ENCODE results near the gene CARM1.
"Not testable (repeated sequence)": the region's sequence is repeated elsewhere in the genome, so short reads cannot be mapped to it uniquely, and the experiment has no call there.

CARM1 gene

DNA sequence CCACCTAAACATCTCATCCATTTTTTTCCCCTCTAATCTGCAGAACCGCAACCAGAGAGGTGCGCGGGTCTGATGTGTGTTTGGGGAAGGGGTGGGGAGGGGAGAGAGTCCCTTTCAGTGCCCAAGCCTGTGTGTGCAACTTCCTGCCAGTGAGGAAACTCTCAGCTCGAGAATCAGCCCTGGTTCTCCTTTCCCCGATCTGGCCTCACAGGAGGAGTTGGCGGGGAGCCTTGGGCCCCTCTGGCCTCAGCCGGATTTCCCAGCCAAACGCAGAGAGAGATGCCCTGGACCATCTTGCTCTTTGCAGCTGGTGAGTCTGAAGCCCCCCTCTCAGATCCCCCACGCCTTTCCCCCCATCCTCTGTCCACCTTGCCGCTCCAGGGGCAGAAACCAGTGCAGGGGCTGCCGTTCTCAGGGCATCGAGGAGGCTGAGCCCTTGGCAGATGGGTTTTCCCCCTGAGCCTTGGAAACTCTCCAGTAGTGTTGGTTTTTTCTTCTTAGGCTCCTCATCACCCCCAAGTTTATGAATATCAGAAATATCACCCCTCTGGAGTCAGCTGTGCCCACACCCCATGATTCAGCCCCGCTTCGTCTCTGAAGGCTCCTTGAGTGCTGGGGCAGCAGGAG lies 23.0 kb upstream of the CARM1 start, which contains the start of gene C19orf38:
TSS of gene C19orf38 (plus strand) at position 186 of the 627 bp plus-strand sequence. CDS start at position 280, 94 bp downstream.
- no peak for DNase-seq

DNA sequence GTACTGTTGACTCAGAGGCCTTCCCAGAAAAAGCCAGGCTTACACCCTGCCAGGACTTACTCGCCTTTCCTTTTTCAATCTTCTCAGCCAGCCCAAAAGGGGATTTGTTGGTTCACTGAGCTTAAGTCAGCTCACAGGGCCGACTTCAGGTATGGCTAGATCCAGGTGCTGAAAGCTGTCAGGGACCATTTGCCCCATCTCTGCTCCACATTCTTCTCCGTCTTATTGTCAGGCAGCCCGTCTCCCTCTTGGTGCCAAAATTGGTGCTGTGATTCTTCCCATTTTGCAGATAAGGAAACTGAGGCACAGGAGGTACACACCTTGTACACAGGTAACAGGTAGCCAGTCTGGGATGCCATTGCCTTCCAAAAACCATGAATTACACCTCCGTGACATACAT lies 20.7 kb upstream of the CARM1 start:
- no peak for DNase-seq

DNA sequence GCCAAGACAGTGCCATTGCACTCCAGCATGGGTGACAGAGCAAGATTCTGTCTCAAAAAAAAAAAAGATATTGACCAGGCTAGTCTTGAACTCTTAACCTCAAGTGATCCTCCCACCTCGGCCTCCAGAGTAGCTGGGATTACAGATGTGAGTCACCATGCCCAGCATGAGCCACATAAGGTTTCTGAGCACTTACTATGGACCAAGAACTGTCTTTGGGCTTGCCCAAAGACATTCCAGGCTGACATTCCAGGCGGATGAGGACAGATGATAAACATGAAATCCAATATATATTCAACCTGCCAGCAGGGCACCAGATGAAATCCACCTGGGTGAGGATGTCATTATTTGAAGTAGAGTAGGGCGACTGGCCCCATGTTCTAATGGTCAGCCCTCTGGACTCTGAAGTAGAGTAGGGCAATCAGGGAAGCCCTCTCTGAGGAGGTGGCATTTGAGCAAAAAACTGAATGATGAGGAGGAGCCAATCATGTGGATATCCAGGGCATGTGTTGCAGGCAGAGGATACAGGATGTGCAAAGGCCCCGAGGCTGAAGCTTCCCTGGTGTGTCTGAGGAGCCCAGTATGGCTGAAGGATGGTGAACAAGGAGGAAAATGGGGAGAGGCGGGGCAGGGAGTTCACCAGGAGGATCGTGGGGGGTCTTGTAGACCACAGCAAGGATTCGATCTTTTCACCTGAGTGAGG lies 19.1 kb upstream of the CARM1 start:
- no peak for DNase-seq

DNA sequence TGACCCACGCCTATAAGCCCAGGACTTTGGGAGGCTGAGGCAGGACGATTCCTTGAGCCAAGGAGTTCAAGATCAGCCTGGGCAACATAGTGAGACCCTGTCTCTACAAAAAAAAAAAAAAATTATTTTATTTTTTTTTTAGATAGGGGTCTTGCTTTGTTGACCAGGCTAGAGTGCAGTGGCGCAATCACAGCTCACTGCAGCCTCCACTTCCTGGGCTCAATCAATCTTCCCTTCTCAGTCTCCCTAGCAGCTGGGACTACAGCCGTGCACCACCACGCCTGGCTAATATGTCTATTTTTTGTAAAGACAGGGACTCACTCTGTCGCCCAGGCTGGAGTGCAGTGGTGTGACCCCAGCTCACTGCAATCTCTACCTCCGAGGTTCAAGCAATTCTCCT lies 18.4 kb upstream of the CARM1 start:
- no peak for DNase-seq

DNA sequence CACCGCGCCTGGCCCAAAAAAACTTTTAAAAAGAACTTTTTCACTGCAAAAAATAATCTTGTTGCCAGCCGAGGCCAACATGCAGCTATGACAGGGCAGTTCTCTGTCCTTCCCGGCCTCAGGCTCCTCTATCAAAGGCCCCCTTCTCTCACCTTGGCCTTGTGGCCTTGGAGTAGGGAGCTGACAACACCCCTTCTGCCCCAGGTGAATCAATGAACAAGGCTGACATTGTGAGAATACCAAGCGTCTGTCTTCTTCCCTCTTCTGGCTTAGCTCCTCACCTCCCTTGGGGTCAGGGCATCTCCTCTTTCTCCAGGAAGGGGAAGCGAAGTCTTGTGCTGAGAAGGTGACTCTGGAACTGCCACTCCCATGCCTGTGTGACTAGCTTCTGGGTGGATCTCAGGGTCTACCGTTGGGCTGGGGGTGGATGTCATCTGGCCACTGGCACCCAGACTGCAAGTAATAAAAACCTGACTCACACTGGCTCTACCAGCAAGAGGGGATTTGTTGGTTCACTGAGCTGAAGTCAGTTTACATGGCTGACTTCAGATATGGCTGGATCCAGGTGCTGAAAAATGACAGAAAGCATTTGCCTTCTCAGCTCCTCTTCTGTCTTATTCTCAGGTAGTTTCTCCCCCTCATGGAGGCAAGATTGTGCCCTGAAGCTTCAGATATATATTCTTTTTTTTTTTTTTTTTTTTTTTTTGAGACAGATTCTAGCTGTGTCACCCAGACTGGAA lies 16.8 kb upstream of the CARM1 start:
- no peak for DNase-seq

DNA sequence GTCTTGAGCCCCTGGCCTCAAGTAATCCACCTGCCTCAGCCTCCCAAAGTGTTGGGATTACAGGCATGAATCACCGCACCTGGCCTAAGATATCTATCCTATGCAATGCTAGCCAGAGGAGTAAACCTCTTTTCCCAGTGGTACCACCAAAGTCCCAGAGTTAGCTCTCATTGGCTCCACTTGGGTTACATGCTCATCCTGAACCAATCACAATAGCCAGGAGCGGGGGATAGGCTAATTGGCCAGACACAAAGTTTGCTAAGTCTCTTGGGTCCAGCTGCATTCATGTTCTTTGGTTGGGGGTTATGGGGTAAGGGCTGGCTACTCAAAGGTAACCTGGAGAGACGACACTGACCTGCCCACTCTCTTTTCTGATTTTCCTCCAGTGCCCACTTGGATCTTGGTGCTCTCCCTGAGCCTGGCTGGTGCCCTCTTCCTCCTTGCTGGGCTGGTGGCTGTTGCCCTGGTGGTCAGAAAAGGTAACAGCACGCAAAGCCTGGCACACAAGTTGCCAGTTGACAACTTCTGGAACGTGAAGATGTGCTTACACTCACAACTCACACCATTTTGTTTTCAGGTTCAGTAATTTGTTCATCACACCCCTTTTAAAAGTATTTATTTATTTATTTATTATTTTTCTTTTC lies 15.4 kb upstream of the CARM1 start:
- no peak for DNase-seq

DNA sequence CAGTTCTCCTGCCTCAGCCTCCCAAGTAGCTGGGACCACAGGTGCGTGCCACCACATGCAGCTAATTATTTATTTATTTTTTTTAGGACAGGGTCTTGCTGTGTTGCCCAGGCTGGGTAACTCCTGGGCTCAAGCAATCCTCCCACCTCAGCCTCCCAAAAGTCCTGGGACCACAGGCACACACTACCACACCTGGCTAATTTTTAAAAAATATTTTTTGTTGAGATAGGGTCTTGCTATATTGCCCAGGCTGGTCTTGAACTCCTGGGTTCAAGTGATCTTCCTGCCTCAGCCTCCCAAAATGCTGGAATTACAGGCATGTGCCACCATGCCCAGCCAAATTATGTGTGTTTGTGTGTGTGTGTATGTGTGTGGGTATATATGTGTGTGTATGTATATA lies 14.5 kb upstream of the CARM1 start:
- not testable (repeated sequence) for DNase-seq

DNA sequence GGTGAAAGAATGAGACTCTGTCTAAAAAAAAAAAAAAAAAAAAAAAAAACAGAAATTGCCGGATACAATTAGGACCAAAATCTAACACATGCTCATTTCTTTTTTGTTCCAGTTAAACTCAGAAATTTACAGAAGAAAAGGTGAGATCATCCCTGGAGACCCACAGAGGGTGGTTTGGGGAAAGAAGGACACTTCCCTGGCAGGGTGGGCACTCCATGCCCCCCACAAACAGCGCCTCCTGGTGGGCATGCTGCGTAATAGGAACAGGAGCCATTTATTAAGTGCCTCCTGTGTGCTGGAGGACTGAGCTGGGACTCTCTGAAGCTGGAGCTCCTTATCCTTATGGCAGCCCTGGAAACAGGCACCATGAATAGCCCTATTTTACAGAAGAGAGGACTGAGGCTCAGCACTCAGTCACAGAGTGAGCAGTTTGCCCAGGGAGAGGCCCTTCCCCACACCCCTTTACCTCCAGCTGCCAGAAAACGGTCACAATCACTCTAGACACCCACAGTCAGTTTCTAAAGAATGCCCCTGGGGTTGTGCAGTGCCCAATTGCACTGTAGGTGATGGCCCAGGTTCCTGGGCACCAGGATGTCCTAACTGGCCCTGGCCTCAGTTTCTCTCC lies 13.0 kb upstream of the CARM1 start:
- no peak for DNase-seq

DNA sequence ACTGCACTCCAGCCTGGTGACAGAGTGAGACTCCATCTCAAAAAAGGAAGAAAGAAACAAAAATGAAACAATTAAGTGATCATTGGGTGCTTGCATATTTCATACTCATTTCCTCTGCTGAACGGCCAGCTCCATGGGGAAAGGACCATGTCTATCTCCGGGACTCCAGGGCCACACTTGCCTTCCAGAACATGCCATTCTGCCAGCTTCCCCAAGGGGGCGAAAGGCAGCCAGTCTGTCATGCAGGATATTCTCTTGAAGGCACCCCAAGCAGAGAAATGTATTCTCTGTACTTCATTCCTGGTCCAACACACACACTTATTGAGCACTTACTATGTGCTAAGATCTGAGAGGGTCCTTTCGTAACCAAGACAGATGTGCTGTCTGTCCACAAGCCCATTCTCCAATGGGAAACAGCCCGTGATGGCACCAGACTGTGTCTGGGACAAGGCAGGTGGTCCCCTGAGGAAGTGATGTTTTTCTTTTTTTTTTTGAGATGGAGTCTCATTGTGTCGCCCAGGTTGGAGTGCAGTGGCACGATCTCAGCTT lies 10.2 kb upstream of the CARM1 start:
- DNase-seq = no peak

DNA sequence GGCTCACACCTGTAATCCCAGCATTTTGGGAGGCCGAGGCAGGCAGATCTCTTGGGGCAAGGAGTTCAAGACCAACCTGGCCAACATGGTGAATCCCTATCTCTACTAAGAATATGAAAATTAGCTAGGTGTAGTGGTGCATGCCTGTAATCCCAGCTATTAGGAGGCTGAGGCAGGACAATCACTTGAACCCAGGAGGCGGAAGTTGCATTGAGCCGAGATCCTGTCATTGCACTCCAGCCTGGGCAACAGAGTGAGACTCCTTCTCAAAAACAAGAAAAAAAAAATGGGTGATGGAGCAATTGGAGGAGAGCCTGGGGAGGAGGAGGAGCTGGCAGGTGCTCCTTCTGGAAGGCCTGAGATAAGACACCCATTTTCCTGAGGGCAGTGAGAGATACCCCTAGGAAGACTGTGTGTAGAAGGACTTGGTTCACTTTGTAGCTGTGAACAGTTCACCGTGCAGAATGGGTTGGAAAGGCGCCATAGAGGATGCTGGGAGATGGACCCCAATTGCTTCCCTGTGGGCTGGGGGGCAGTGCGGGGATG lies 8.7 kb upstream of the CARM1 start:
- DNase-seq = no peak

DNA sequence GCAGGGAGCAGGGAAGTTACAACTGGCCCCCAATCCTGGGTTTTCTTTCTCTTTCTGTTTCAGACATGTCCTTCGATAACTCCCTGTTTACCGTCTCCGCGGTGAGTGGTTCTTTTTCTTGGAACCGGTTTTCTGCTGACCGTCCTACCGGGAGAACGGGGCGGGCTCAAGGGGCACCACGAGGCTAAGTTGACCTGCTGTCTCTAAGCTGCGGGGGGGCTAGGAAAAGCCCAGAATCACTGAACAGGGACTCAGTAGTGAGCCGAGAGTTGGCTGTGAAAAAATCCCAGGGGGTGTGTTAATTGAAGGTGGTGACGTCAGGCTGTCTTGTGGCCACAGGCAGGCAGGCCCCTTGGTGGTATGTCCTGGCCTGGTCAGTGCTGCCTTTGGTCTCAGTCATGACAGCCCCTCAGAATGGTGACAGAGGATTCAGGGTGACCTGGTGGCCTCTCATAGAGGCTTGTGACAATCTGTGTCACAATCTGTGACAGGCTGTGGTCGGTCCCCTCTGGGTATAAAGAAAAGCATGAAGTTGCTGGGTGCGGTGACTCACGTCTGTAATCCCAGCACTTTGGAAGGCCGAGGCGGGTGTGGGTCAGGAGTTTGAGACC lies 8.1 kb upstream of the CARM1 start:
- DNase-seq = no peak

DNA sequence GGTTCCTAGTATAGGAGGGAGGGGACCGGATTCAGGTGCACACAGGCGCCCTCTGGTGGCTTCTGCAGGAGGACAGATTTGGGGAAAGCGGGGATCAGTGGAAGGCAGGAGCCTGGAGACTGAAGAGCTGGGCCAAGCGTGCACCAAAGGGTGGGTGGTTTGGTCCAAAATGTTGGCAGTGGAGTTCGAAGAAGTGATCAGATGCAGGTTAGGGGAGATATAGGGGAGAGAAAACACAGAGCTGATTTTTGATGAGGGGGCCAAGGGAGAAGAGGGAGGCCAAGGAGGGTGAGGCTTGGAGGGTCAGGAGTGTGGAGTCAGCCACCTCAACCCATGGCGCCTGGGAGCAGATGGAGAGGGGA lies 6.8 kb upstream of the CARM1 start:
- DNase-seq = no peak

DNA sequence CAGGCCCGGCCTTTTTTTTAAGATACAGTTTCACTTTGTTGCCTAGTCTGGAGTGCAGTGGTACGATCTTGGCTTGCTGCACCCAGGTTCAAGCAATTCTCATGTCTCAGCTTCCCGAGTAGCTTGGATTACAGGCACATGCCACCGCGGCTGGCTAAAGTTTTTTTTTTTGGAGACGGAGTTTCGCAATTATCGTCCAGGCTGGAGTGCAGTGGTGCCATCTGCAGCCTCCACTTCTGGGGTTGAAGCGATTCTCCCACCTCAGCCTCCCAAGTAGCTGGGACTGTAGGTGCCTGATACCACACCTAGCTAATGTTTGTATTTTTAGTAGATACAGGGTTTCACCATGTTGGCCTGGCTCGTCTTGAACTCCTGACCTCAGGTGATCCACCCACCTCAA lies 4.9 kb upstream of the CARM1 start:
- DNase-seq = no peak

DNA sequence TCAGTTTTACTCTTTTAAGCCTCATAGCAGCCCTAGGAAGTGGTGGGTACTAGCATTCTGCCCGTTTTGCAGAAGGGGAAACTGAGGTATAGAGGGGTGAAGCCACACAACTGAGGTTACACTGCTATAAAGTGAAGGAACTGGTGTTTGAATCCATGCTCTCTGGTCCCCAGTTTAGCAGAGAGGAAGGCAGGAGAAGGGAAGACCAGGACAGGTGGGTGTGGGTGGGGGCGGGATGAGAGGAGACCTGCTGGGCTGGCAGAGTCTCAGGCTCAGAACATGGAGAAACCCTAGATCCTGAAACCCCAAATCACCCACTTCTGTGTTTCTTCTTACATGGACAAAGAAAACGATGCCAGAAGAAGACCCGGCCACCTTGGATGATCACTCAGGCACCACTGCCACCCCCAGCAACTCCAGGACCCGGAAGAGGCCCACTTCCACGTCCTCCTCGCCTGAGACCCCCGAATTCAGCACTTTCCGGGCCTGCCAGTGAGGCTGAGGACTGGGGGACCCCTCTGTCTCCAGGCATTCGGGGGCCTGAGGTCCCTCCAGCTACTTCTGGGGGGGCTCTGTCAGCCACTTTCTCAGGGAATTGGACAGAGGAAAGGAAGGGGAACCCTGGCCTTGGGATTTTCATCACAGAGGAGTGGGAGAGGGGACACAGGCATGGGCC lies 2.3 kb upstream of the CARM1 start:
- DNase-seq = no peak

DNA sequence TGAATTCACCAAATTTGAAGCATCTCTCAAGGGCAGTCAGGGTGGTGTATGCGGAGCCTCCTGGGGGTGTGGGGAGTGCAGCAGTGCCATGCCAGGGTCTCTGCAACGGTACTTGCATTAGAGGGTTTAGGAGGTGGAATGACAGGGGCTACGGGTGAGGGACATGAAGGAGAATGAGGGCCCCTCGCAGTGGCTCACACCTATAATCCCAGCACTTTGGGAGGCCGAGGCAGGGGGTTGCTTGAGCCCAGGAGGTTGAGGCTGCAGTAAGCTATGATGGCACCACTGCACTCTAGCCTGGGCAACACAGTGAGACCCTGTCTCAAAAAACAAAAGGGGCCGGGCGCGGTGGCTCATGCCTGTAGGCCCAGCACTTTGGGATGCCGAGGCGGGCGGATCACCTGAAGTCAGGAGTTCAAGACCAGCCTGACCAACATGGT lies 1.5 kb upstream of the CARM1 start:
- DNase-seq = not testable (repeated sequence)

DNA sequence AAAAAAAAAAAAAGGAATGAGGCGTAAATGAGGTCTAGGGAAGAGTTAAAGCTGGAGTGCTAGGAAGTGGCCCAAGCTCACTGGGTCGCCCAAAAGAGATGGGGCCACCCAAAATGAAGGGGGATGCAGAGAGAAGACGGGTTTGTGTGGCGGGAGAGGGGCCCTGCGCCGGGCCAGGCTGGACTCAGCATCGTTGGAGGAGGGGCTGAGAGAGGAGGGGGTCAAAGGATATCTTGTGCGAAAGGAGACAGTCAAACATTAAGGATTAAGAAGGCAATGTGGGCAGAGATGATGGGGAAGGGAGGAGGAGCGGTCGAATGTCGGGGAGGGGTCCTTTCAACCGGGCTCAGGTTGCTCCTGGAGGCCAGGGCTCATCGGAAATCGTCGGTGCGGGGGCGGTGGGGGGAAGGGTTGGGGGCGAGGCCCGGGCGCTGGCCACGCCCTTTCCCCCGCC lies 825 bp upstream of the CARM1 start:
- no peak for DNase-seq

DNA sequence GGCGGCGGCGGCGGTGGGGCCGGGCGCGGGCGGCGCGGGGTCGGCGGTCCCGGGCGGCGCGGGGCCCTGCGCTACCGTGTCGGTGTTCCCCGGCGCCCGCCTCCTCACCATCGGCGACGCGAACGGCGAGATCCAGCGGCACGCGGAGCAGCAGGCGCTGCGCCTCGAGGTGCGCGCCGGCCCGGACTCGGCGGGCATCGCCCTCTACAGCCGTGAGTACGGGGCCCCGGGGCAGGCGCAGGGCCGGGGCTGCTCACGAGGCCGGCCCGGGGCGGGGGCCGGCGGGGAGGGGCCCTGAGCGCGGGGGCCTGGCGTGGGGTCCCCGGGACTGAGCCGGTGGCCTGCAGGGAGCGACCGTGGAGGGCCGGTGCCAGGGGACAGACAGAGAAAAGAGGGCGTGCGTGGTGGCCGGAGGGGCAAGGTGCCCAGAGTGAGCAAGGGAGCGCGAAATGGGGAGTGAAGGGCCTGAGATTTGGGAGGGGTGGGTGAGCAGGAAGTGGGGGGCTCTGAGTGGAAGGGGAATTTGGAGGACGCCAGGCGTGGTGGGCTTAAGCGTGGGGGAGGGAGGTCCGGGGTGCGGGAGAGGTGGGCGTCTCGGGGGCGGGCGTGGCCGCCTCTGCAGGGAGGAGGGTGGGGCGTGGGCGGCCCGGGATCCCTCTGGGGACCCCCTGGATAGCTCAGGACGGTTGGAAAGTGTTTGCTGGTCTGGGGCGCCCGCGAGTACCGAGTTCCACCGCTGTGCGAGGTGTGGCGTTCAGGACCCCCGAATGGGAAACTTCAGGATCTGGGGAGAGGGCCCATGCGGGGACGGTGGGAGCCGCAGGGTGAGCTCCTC lies 575 bp downstream of the CARM1 start:
- DNase-seq = no peak

DNA sequence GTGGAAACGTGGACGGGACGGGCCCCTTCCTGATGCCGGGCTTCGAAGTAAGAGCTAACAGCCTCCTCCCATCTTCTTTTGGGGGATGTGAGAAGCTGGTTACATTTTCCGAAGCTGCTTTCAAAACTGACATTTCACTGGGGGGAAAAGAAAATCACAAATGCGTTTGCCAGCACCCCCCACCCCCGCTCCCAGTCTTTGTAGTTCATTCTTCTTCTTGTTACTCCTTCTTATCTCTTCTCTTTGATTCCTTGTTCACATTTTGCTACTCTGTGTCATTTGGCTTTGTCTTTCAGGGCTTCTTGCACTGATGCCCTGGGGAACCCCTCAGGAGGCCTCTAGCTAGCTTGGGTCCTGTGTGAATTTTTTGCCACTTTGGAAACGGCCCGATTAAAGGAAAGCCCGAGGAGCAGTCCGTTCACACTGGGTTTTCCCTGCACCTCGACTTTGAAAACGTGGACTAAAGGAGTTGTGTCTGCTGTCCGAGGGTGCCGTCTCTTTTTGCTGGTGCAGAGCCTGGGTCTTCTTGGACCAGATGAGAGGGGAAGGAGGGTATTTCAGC lies 1.3 kb downstream of the CARM1 start:
- no peak for DNase-seq

DNA sequence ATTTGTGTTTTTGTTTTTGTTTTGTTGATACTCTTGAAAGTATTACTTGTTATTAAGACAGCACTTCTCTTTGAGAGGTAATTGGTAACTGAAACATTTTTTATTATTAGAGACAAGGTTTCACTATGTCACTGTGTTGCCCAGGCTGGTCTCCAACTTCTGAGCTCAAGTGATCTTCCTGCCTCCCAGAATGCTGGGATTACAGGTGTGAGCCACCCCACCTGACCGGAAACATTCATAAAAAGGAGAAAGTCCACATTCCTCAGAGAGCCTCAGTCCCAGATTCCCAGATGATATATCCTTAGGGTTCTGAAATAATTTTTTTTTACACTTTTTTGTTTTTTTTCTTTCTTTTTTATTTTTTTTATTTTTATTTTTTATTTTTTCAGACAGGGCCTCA lies 2.7 kb downstream of the CARM1 start:
- no peak for DNase-seq
